Stimulated activated CD4-positive, alpha-beta T cell treated with anti-CD3 and anti-CD28 coated beads, Interleukin-1b, Interleukin-23, amount 100 ng/mL, for 24 hours (primary cell): ENCODE results near the gene CFAP100.

ENCODE experiments used
- DNase-seq, 4 experiments: peaks; one replicate each; pipeline ENCODE4 v3.0.0-alpha.2; 2020; ENCODE audit warnings: low read depth in 4 of 4, low spot score in 1 of 4

The CFAP100 gene

GRCh38 chr3:126475413-126476114 lies 80.9 kb downstream of the CFAP100 start, which contains the start of gene ZXDC:
TSS of gene ZXDC (minus strand) at chr3:126475891. CDS start at chr3:126475865, 26 bp downstream.
- DNase-seq, result peak; percentile 79 to 91 (median 84)

DNA sequence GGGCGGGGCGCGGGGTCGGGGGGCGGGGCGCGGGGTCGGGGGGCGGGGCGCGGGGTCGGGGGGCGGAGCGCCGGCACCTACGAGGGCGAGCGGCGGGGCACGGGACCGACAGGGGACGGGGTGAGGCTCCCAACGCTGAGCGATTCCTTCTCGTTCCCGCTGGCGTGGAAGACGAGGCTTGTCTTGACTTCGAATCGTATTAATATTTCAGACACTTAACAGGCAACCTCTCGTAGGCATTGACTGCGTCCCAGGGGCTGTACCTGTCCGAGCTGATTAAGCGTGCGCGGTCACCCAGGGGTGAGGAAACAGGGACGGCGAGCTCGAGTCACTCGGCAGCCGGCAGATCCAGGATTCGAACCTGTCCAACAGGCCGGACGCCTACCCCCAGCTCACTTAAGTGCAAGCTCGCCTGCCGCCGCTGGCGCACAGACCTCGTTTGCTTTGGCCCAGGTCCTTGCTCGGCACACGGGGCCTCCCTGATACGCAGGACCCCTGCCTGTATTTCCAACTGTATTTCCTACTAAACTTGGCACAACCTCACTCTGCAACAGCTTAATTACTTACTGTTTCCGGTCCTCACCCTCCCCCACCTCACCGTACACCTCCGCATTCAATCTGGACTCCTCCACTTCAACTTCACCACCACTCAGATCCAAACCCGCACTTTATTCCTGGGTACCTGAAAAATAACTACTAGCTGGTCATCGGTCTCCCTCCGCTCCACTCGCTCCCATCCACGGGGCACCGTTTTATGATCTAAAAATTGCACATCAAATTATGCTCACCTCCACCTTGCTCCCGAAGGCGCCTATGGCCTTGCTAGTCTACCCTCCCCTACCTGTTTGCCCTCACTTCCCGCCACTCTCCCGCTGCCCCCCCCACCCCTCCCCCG lies 81.7 kb downstream of the CFAP100 start:
- peak in 1 of 4 experiments; percentile 9 for DNase-seq

DNA sequence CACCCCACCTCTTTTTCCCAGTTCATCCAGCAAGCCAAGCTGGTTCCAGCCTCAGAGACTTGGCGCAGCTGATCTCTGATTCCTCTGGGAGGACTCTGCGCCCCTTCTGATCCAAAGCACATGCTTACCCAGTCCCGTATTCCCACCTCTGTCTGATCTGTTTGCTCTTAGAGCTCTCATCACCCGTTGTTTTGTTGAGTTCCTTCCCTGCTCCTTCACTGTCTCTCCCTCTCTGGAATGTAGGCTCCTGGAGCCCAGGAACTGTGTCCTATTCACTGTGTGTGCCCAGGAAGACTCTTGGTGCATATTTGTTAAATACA lies 82.3 kb downstream of the CFAP100 start:
- no peak for DNase-seq

DNA sequence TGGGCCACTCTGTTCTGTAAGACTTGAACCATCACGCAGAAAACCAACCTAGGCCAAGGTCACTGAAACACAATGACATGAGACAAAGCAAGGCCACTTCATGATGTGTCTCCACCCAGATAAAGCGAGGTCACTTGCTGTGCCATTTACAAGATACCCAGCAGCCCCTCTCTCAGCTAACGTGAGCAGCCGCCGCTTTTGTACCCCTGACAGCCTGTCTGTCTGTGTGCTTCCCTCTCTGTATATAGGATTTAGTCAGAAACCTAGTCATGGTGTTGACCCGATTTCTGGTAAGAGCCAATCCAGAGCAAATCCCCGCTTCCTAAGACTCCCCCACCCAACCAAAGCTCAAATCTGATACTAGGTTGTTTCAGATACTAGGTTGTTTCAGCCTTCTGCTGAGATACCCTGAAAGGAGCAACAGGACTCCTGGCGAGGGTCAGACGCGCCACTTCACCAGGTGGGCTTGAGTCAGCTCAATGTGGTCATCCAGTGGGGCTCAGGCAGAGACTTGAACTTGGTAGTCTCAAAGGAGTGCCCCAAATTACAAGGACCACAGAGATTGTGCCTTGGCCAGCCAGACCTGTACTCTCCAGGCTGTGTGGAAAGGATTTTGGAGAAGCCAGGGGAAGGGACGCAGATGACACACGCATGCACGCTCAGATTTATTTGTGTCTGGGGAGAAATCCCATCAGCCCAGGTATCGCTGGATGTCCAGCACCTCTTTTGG lies 84.0 kb downstream of the CFAP100 start:
- no peak for DNase-seq

DNA sequence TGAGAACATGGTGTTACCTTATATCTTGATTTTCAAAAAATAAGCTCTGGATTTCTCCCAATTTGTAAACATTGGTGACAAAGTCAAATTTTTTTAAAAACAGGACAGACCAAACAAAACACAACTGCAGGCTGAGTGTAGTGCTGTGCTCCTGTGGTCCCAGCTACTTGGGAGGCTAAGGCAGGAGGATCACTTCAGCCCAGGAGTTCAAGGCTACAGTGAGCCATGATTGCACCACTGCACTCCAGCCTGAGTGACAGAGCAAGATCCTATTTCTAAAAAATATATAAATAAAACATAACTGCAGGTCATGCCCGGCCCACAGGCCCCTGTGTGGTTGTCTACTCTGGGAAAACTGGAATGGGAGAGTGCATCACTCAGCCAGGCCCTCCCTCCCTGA lies 84.9 kb downstream of the CFAP100 start:
- DNase-seq, result no peak

- no peak for DNase-seq
Observed at GRCh38 chr3:126480206-126480605, 85.5 kb downstream of the CFAP100 start.

- no peak for DNase-seq
Observed at GRCh38 chr3:126480861-126481260, 86.2 kb downstream of the CFAP100 start.

- no peak for DNase-seq
Observed at GRCh38 chr3:126481808-126482502, 87.2 kb downstream of the CFAP100 start.

GRCh38 chr3:126482503-126483255 lies 88.0 kb downstream of the CFAP100 start:
- no peak for DNase-seq

DNA sequence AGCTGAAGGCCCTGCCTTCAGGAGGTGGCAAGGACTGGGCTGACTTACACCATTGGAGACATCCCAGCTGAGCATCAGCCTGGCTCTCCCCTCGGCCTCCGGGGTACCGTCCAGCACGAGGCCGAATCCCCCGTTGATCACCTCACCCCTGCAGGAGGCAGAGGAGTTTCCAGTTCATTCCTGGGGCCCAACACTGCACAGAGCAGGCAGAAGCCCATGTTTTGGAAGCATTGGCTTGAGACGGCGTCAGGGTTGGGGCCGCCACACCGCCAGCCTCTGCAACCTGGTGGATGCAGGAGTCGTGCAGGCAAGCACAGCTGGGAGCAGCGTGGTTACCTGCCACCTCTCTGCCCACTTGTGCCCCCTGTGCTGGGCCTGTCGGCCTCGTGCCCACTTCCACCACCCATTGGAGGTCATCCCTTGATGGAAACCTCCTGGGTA lies 88.6 kb downstream of the CFAP100 start:
- no peak for DNase-seq

- DNase-seq, result no peak
Observed at GRCh38 chr3:126484148-126484547, 89.4 kb downstream of the CFAP100 start.

DNA sequence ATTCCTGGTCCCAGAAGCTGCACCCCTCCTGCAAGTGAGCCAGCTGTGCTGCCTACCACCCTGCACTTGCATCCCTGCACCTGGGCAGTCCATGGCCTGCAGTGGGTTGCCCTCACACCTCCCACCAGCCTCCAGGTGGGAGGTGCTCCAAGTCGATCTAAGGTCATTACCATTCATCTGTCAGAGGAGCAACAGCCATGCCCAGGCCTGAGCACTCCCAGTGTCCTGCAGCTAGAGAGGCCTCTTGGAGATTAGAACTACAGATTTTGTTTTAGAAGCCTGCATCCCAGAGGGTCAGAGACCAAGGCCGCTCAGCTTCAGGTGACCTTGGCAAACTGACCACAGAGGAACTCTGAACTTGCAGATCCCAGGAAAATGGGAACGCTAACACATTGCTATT lies 90.0 kb downstream of the CFAP100 start:
- DNase-seq, result no peak

- no peak for DNase-seq
Observed at GRCh38 chr3:126485176-126485897, 90.6 kb downstream of the CFAP100 start.

GRCh38 chr3:126485956-126486355 lies 91.2 kb downstream of the CFAP100 start:
- DNase-seq, result no peak
